Measurements from ENCODE around the gene ZNF462.

Gene ZNF462

DNA sequence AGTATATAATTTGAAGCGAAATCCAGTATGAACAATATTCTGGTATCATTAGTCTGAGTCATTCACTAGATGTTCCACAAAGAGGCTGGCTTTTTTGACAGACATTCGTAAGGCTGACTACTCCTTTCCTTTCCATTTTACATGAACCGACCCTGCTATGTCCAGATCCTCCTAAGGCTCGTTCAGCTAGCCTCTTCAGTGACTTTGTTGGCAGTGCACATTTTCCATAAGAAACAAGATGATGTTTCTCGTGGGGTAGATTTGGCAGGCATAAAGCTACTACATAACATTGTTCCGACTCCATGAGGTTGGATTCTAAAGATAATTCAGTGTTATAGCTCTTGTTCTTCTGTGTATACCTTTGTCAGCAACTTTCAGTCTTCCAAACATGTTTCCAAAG lies 49.0 kb downstream of the ZNF462 start:
- TF ChIP-seq, protein P1, sequence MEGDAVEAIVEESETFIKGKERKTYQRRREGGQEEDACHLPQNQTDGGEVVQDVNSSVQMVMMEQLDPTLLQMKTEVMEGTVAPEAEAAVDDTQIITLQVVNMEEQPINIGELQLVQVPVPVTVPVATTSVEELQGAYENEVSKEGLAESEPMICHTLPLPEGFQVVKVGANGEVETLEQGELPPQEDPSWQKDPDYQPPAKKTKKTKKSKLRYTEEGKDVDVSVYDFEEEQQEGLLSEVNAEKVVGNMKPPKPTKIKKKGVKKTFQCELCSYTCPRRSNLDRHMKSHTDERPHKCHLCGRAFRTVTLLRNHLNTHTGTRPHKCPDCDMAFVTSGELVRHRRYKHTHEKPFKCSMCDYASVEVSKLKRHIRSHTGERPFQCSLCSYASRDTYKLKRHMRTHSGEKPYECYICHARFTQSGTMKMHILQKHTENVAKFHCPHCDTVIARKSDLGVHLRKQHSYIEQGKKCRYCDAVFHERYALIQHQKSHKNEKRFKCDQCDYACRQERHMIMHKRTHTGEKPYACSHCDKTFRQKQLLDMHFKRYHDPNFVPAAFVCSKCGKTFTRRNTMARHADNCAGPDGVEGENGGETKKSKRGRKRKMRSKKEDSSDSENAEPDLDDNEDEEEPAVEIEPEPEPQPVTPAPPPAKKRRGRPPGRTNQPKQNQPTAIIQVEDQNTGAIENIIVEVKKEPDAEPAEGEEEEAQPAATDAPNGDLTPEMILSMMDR (conservative IDR thresholded peaks at IDR 0.05), result no peak
- TF ChIP-seq ZFX (IDR thresholded peaks at IDR 0.05), result no peak

DNA sequence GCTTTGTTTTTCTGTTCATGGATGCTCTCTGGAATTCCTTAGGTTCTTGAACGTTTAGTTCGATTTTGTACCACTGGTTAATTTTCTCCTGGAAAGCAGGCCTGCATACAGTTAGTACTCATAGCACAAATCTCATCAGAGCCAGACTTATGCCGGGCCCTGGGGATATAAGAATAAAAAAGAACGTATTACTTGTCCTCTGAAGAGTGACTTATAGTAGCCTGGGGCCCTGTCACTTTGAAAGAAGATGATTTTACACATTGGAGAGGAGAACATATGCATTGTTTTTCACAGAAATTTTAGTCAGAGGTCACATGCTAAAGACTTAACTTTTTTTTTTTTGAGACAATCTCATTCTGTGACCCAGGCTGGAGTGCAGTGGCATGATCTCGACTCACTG lies 50.3 kb downstream of the ZNF462 start:
- TF ChIP-seq, protein P1 (conservative IDR thresholded peaks at IDR 0.05), result no peak
- no peak for TF ChIP-seq ZFX (IDR thresholded peaks at IDR 0.05)
- no peak overlapping the region for H3K27ac ChIP-seq

More for the DNA sequence above, 49.0 kb downstream of the ZNF462 start:
- H3K27ac ChIP-seq, result no peak overlapping the region

DNA sequence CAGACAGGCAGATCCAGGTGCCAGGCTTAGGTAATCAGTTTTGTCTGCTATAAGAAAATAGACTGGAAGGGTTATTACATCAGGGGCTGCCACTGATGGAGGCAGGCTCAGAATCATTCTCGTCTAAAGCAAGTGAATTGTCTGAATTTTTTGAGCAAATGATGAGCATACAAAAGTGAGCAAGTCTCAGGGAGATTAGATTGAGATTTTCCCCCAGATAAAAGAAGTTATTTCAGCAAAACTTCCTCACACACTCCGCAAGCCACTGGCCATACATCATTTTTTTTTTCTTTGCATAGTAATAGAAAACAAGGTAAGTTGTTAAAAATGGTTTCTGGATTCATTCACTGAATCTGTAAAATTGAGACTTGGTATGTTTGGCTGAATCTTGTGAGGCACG lies 52.9 kb downstream of the ZNF462 start:
- TF ChIP-seq, protein P1 (conservative IDR thresholded peaks at IDR 0.05), result no peak
- no peak for TF ChIP-seq ZFX (IDR thresholded peaks at IDR 0.05)
- H3K27ac ChIP-seq, result no peak overlapping the region

DNA sequence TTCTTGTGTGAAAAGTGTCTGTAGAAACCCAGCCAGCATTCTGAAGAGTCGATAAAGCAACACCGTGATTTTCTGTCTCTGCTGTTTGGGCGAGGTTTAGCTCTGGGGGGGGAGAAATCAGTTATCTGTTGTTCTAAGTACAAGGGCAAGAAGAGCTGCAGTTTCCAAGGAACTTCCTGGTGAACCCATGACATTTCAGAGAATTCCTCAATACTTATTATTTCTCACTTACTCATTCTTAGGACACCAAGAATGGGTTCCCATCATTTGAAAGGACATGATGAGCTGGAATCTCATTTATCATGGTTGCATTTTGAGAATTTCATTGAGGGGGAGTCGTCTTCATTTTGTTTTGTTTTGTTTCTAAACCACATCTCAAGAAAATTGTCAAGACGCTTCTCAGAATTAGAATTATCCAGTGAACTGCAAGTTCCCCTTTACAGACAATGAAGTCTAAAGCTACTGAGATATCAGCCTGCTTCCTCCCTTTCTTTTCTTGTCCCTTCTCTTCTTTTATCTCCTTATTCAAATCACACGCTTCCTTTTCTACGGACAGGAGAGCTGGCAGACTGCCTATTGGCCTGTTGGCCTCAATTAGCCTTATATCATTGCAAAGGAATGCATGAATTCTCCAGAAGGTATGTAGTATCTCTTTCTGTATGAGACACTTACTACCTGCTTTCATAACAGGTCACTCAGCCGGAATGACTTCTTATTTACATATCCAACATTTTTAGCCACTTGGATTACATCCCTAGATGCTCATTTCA lies 53.7 kb downstream of the ZNF462 start:
- TF ChIP-seq, protein P1 (conservative IDR thresholded peaks at IDR 0.05), result no peak
- TF ChIP-seq ZFX (IDR thresholded peaks at IDR 0.05), result no peak
- H3K27ac ChIP-seq, result no peak overlapping the region

DNA sequence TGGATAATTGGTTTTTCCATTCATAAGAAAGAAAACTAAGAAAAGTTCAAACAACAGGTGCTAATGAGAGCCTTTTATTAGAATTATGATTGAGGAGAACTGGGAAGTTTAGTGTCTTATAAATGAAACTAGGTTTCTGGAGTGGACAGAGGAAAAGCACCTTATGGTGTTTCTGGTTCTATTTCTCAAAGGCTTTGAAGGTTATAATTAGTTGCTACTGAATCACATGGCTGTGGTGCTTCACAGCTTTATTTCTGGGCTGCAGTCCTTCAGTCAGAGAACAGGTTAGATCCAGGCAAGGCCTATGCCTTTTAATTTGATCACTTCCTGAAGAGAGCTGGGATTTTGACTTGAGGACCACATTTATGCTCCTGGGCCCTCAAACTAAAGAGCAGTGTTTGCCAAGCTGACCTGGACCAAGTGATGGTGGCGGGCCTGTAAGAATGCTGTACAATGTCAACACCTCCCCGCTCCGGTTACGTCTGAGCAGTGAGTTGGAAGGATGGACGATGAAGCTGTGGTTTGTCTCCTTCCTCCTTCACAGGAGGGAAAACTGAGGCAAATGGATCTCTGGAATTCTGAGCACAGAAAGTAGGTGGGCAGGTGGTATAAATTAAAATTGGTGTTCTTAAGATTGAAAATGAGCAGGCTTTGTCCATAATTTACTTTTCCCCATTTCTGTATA lies 56.0 kb downstream of the ZNF462 start:
- TF ChIP-seq ZFX (IDR thresholded peaks at IDR 0.05), result no peak
- no peak overlapping the region for H3K27ac ChIP-seq

DNA sequence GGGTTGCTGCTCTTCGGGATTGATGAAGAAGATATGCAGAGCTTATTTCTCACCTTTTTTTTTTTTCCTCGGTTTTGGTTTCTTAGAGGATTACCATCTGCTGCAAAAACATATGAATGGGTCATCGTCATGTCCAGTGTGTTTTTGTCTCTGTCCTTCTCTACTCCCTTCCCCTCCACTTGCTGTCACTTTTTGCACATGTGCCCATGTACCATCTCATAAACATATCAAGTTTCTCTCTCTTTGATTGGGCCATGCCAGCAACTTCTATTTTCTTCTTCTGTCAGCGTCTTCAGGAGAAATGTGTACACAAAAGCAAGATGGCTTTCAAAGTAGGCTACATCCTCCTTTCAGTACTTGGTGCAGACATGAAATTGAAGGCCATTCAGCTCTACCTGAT lies 57.1 kb downstream of the ZNF462 start:
- H3K27ac ChIP-seq, result no peak overlapping the region
- no peak for TF ChIP-seq ZFX (IDR thresholded peaks at IDR 0.05)
- TF ChIP-seq, protein P1 (conservative IDR thresholded peaks at IDR 0.05), result no peak

DNA sequence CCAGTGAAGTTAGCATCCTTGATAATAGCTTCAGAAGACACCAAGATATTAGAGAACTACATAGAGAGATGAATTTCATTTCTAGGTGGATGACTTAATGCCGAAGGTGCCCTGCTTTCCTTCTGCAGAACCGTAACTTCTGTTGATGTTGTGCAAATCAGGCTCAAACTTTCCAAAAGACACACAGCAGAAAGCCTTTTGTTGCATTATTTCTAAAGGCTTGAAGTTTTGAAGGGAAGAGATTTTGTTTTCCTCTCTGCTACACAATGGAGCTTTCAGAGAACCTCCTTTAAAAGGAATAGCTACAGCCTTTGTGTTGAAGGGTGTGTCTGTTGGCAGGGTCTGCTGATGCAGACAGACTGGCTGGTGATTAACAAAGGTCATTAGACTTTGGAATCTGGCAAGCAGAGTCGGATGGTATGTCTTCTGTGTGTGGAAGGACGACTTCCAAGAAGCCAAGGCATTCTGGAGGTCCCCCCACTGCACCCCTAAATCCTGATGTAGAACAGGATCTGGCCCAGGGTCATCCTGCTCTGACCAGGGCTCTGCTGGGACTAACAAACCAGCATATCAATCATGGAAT lies 57.8 kb downstream of the ZNF462 start:
- no peak overlapping the region for H3K27ac ChIP-seq
- TF ChIP-seq, protein P1 (conservative IDR thresholded peaks at IDR 0.05), result no peak
- no peak for TF ChIP-seq ZFX (IDR thresholded peaks at IDR 0.05)
